GM10266 (cell line): ENCODE results near the gene HECTD2.
"Not testable (repeated sequence)": the region's sequence is repeated elsewhere in the genome, so short reads cannot be mapped to it uniquely, and the experiment has no call there.

Experiments
- DNase-seq: peaks from one replicate; pipeline ENCODE4 v3.0.0; 2012; ENCODE audit errors: extremely low spot score
- CTCF ChIP-seq: IDR thresholded peaks from 2 replicates; pipeline ENCODE4 v1.5.1; 2012; ENCODE audit warnings: mild to moderate bottlenecking, low read depth; ENCODE audit not compliant: control insufficient read depth, insufficient read depth; ENCODE audit errors: missing control alignments

Gene HECTD2

GRCh38 chr10:91433620-91434019 lies 23.5 kb downstream of the HECTD2 start:
- DNase-seq, result no peak
- TF ChIP-seq CTCF, result no peak

- TF ChIP-seq CTCF, result no peak
- no peak for DNase-seq
Measured at GRCh38 chr10:91434041-91434440, 23.9 kb downstream of the HECTD2 start.

- TF ChIP-seq CTCF, result no peak
- DNase-seq, result no peak
Measured at GRCh38 chr10:91435241-91435640, 25.1 kb downstream of the HECTD2 start.

- not testable (repeated sequence) for DNase-seq
Measured at GRCh38 chr10:91438228-91438627, 28.1 kb downstream of the HECTD2 start.

GRCh38 chr10:91444211-91445182 lies 34.4 kb downstream of the HECTD2 start:
- no peak for DNase-seq
- TF ChIP-seq CTCF, result no peak

- DNase-seq, result no peak
- TF ChIP-seq CTCF, result no peak
Measured at GRCh38 chr10:91452063-91452462, 41.9 kb downstream of the HECTD2 start.

GRCh38 chr10:91453535-91453934 lies 43.4 kb downstream of the HECTD2 start:
- no peak for DNase-seq
- no peak for TF ChIP-seq CTCF

- not testable (repeated sequence) for DNase-seq
Measured at GRCh38 chr10:91455135-91455534, 45.0 kb downstream of the HECTD2 start.
